ENCODE data around the gene RABGAP1. TPM values are rescaled to one million over a fixed set of nuclear protein-coding genes. Genes with fewer than 3 reads are reported as not detected.
A peak's percentile ranks its signal among the peaks of the same experiment; 100 is the strongest.

RABGAP1 gene
- total and polyA plus RNA-seq, 10 of the 15 experiments (the other 5 are each of a cell fraction or from before 2014, with no cell fraction given) = 2.6 to 31.6 (median 12.5) TPM

- TF ChIP-seq CHD2 (IDR thresholded peaks at IDR 0.05; ENCODE audit: borderline replicate concordance, low read depth, low read length) (peak; percentile 90), POLR2A (IDR thresholded peaks at IDR 0.05; ENCODE audit: low read depth, low read length) (peak; percentile 88), MTA2 (IDR thresholded peaks at IDR 0.05; ENCODE audit: low read depth) (peak; percentile 27; the same call in 1 of the 2 replicates), SMAD1 (IDR thresholded peaks at IDR 0.05; ENCODE audit: low read depth, partially characterized antibody) (no peak), EGR1 (IDR thresholded peaks at IDR 0.05; ENCODE audit: borderline replicate concordance in 1 of 2, low read depth in 2 of 2, low read length in 2 of 2) (0 out of 3 replicates have a peak, but pooled peaks of 1 of the 2 experiments have one; percentile 24), PAX5 (IDR thresholded peaks at IDR 0.05; ENCODE audit: borderline replicate concordance, low read depth, low read length) (0 out of 2 replicates have a peak, but pooled peaks have one; percentile 21), WRNIP1 (IDR thresholded peaks at IDR 0.05; ENCODE audit: borderline replicate concordance, low read depth, low read length) (no peak), DPF2 (IDR thresholded peaks at IDR 0.05) (peak; percentile 50; the same call in 1 of the 2 replicates), PBX3 (IDR thresholded peaks at IDR 0.05; ENCODE audit: insufficient replicate concordance, low read depth, low read length) (no peak), SKIL (IDR thresholded peaks at IDR 0.05; ENCODE audit: low read depth, poor library complexity, severe bottlenecking) (no peak), SIX5 (IDR thresholded peaks at IDR 0.05; ENCODE audit: low read depth, low read length, severe bottlenecking) (peak; percentile 38), MYC (IDR thresholded peaks at IDR 0.05; ENCODE audit: insufficient read depth, insufficient read length, insufficient replicate concordance, low read length, severe bottlenecking) (no peak), SREBF1 (IDR thresholded peaks at IDR 0.05; ENCODE audit: low read length) (no peak), BCLAF1 (IDR thresholded peaks at IDR 0.05) (no peak), ZBED1 (IDR thresholded peaks at IDR 0.05; ENCODE audit: borderline replicate concordance) (no peak), ZNF592 (IDR thresholded peaks at IDR 0.05) (no peak)
Observed at GRCh38 chr9:122931226-122932121, 9.3 kb upstream of the RABGAP1 start, which contains the start of gene ZBTB26 (continued).
